GM12891 (cell line): ENCODE results near the gene DTX3.

Experiments used
- POLR2A ChIP-seq: IDR thresholded peaks from 2 replicates; pipeline ENCODE4 v1.6.1; 2011; ENCODE audit warnings: low read depth, low read length, control low read depth
- POLR2AphosphoS5 ChIP-seq: IDR thresholded peaks from 2 replicates; pipeline ENCODE4 v1.6.1; 2011; ENCODE audit warnings: low read depth, low read length, control low read depth
- POU2F2 ChIP-seq: IDR thresholded peaks from 2 replicates; pipeline ENCODE4 v1.6.1; 2011; ENCODE audit warnings: low read depth, mild to moderate bottlenecking, control low read depth, low read length, moderate library complexity
- TAF1 ChIP-seq: IDR thresholded peaks from 2 replicates; pipeline ENCODE4 v1.6.1; 2011; ENCODE audit warnings: low read depth, low read length, control low read depth

- no peak for TF ChIP-seq POU2F2
- no peak for TF ChIP-seq POLR2AphosphoS5
- no peak for TF ChIP-seq POLR2A
- TF ChIP-seq TAF1 = no peak
Observed at GRCh38 chr12:57563358-57563757, 41.3 kb upstream of the DTX3 start.
